ENCODE results near the gene RAPGEF3. TPM values are rescaled to one million over a fixed set of nuclear protein-coding genes. Genes with fewer than 3 reads are reported as not detected.

RAPGEF3 gene
- total and polyA plus RNA-seq, 2 experiments from 2014 or later = 2.1 to 2.6 TPM

GRCh38 chr12:47752552-47752951, 6.1 kb downstream of the RAPGEF3 start:
- Histone ChIP-seq H3K9me2 (replicated peaks; ENCODE audit: insufficient read depth) (no peaks in the 10 kb centered on the region), H3K4me1 (ENCODE audit: insufficient read depth) (peaks cover 11% of the 10 kb centered on the region), H3K27ac (no peak overlapping the region), H4K20me1 (ENCODE audit: insufficient read depth, poor library complexity, severe bottlenecking) (no peaks in the 10 kb centered on the region), H3K79me2 (no peaks in the 10 kb centered on the region), H3K4me3 (no peak overlapping the region), H2AFZ (no peak overlapping the region), H3K9me3 (ENCODE audit: low read depth) (no peaks in the 10 kb centered on the region), H3K27me3 (no peaks in the 10 kb centered on the region), H3K4me2 (no peak overlapping the region), H3K36me3 (replicated peaks; ENCODE audit: insufficient read depth, low read depth) (no peaks in the 10 kb centered on the region)
- no peak for DNase-seq (ENCODE audit: low spot score)
- WGBS (ENCODE audit: low lambda C conversion rate, missing lambda C conversion rate) = 87% methylated on average over 7 of the region's 7 CpGs
- TF ChIP-seq EZH2 (IDR thresholded peaks at IDR 0.05; ENCODE audit: borderline replicate concordance) (no peak), CTCF (IDR thresholded peaks at IDR 0.05; ENCODE audit: poor library complexity) (no peak), EZH2phosphoT487 (IDR thresholded peaks at IDR 0.05; ENCODE audit: low read depth, severe bottlenecking, unreplicated experiment) (no peak)

GRCh38 chr12:47752121-47752520, 6.6 kb downstream of the RAPGEF3 start:
- Histone ChIP-seq H2AFZ (no peak overlapping the region), H3K9me3 (ENCODE audit: low read depth) (no peaks in the 10 kb centered on the region), H3K36me3 (replicated peaks; ENCODE audit: insufficient read depth, low read depth) (no peaks in the 10 kb centered on the region), H4K20me1 (ENCODE audit: insufficient read depth, poor library complexity, severe bottlenecking) (no peaks in the 10 kb centered on the region), H3K4me2 (no peak overlapping the region), H3K4me1 (ENCODE audit: insufficient read depth) (peaks cover 10% of the 10 kb centered on the region), H3K9me2 (replicated peaks; ENCODE audit: insufficient read depth) (no peaks in the 10 kb centered on the region), H3K27ac (no peak overlapping the region), H3K4me3 (no peak overlapping the region), H3K27me3 (no peaks in the 10 kb centered on the region), H3K79me2 (no peaks in the 10 kb centered on the region)
- 93% methylated on average over 4 of the region's 4 CpGs for WGBS (ENCODE audit: low lambda C conversion rate, missing lambda C conversion rate)
- no peak for DNase-seq (ENCODE audit: low spot score)
- TF ChIP-seq CTCF (IDR thresholded peaks at IDR 0.05; ENCODE audit: poor library complexity) (no peak), EZH2phosphoT487 (IDR thresholded peaks at IDR 0.05; ENCODE audit: low read depth, severe bottlenecking, unreplicated experiment) (no peak), EZH2 (IDR thresholded peaks at IDR 0.05; ENCODE audit: borderline replicate concordance) (no peak)

GRCh38 chr12:47751561-47751960, 7.1 kb downstream of the RAPGEF3 start:
- 93% methylated on average over 9 of the region's 9 CpGs for WGBS (ENCODE audit: low lambda C conversion rate, missing lambda C conversion rate)
- no peak overlapping the region for H3K27ac ChIP-seq
- H3K9me3 ChIP-seq (ENCODE audit: low read depth) = no peaks in the 10 kb centered on the region

More at GRCh38 chr12:47751561-47751960, 7.1 kb downstream of the RAPGEF3 start:
- no peak overlapping the region for H3K4me3 ChIP-seq
- no peaks in the 10 kb centered on the region for H3K79me2 ChIP-seq
- H3K27me3 ChIP-seq = no peaks in the 10 kb centered on the region
- no peak overlapping the region for H2AFZ ChIP-seq
- no peaks in the 10 kb centered on the region for H3K9me2 ChIP-seq (replicated peaks; ENCODE audit: insufficient read depth)
- DNase-seq (ENCODE audit: low spot score) = no peak
- peaks cover 10% of the 10 kb centered on the region for H3K4me1 ChIP-seq (ENCODE audit: insufficient read depth)
- no peaks in the 10 kb centered on the region for H4K20me1 ChIP-seq (ENCODE audit: insufficient read depth, poor library complexity, severe bottlenecking)
- H3K36me3 ChIP-seq (replicated peaks; ENCODE audit: insufficient read depth, low read depth) = no peaks in the 10 kb centered on the region
- no peak overlapping the region for H3K4me2 ChIP-seq
- no peak for TF ChIP-seq CTCF (IDR thresholded peaks at IDR 0.05; ENCODE audit: poor library complexity)
- TF ChIP-seq EZH2 (IDR thresholded peaks at IDR 0.05; ENCODE audit: borderline replicate concordance) = no peak
- TF ChIP-seq EZH2phosphoT487 (IDR thresholded peaks at IDR 0.05; ENCODE audit: low read depth, severe bottlenecking, unreplicated experiment) = no peak
